NCI-H345 treated with DMSO at 0.1 percent for 48 hours (cell line): ENCODE measurements around the gene AFDN.

Source experiments
- DNase-seq: peaks from one replicate; lab custom pipeline; 2025; ENCODE audit not compliant: unreplicated experiment; lab: John Stamatoyannopoulos, UW

AFDN gene

GRCh38 chr6:167944130-167944529 is 117.4 kb downstream of the AFDN start:
- DNase-seq, result no peak

GRCh38 chr6:167946007-167946406 is 119.3 kb downstream of the AFDN start:
- DNase-seq, result no peak

GRCh38 chr6:167946604-167947003 is 119.9 kb downstream of the AFDN start:
- no peak for DNase-seq

- no peak for DNase-seq
These were observed 121.0 kb downstream of the AFDN start for GRCh38 chr6:167947716-167948115.

GRCh38 chr6:167948716-167949115 is 122.0 kb downstream of the AFDN start:
- DNase-seq, result no peak

DNA sequence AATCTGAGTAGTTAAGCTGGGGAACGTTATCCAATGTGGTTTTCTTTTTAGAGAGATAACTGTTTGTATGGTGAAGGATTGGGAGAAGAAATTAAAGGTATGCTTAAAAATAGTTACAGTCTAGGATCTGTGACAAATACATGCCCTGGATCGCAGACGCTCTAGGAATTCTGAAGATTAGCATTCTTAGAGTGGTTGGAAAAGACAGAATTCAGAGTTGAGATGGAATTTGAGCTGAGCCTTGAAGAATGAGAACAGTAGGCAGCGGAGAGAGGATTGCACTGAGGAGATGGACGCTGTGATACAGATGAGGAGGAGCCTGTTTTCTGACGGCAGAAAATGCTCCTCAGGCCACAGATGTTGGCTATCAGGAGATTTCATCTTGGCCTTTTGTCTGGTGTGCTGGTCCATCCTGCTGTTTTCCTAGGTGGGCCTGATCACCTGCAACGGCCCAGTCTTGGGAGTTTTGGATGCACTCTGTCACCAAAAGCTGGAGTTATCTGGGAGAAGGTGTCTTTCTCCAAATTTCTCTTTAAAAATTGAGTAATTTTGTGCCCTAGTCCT is 122.5 kb downstream of the AFDN start:
- DNase-seq, result no peak

GRCh38 chr6:167951781-167952511 is 125.2 kb downstream of the AFDN start:
- no peak for DNase-seq

DNA sequence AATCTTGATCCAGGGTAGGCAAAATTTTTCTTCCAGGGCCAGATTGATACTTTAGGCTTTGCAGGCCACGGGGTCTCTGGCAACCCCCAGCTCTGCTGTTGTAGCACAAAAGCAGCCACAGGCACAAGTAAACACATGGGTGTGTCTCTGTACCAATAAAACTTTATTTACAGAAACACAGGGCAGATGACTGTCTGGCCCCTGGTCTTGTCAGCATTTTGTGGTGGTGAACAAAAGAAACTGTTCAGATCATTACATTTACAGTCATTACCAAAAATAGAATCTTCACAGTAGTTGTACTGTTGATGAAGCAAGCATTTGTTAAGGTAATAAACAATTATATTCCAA is 125.8 kb downstream of the AFDN start:
- no peak for DNase-seq

DNA sequence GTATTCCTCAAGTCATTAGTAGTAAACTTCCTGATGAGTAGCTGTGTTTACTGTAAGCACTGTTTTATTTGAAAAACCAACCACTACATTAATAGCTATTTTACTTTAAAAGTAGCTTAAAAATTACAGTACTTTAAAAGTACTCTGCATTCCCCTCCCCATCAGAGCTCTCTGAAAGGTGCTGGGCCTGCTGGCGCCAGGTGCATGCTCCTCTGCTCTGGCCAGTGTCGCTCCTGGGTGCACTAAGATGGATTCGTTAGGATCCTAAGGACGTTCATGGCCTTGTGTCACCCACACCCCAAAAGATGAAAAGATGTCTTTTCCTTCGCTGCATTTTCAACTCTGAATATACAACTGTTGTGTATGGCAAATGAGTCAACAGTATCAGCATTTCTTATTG is 126.8 kb downstream of the AFDN start:
- DNase-seq, result no peak

DNA sequence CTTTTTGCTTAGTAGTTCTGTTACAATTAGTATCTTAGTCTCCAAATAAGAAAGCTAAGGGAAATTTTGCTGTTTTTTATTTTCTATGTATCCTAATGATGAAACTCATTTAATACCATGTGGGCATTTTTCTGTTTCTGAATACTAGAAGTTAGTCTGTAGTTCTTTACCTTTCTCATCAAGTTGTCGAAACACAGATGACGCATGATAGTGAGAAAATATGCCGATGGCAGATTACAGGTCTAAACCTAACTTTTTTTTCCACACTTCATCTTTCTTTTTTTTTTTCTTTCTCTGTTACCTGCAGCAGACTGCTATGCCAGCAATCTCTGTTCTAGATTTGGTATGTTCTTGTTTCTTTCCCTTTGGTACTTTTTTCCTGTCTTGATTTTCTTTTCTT is 127.4 kb downstream of the AFDN start:
- no peak for DNase-seq

GRCh38 chr6:167956491-167956890 is 129.8 kb downstream of the AFDN start:
- no peak for DNase-seq

DNA sequence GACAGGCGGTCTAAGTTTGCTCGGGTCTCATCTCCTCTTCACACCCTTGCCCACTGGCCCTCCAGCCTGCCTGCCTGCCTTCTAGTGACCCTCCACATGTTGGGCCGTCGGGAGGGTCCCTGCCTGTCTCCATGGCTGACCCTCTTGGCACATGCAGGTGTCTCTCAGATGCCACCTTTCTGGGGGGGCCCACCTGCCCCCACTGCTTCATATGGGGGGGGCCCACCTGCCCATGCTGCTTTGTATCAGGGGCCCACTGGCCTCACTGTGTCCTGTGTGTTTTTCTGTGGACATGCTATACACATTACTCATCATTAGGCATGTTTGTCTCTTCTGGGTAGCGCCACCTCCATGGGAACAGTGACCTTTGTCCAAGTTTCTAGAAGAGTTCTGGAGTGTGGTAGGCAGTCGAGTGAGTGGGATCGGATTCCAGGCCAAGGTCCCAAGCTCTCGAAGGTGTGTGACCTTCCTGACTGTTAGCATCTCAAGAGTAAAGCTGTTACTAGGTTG is 130.3 kb downstream of the AFDN start:
- DNase-seq, result no peak

DNA sequence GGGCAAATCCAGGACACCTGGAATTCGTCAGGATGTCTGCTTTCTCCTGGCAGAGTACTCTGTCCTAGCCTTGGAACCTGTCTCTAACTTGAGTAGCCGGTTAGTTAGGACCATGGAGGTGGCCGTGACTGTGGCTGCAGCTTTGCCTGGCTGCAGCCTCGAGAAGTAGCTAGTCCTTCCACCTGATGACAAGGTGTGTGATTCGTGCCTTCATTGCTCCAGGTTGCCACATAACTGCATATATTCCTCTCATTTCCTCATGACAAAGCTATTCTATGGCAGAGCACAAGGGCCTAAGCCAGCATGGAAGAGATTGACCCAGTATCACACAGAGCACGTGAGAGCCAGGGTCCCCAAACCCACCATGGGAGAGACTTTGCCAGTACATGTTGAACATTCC is 130.9 kb downstream of the AFDN start:
- no peak for DNase-seq

DNA sequence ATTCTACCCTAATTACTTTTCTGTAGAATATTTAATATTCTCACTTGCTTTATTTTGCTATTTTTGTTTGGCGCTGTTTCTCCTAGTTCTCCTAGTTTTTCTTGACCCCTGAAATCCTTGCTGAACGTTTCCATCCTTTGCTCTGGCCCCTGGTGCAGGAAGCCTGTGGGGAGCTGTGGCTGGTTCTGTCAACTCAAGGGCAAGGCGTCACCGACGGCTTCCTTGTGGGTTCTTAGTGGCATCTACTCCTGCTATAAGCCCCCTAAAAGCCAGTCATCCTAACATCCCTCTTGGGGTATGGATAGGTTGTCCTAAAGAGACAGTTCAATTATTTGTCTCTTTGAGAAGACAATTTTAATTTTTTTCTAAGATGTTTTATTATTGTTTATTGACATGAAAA is 133.9 kb downstream of the AFDN start:
- DNase-seq, result no peak

DNA sequence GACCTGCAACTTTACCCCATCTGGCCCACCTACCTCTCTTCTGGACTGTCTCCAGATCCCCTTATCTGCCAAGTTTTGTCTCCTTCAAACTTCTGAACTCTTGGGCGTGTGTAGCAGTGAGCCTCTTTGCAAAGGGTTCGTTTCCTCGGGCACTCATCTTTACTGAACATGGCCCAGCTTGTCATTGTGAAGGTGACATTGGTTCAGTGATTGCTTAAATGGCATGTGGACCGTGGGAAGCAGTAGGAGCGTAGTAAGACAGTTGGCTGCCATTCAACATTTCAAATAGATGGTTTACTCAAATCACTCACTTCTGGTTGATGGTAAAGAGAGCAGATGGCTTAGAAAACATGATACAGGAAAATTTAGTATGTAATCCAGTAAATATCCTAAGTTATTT is 136.0 kb downstream of the AFDN start:
- DNase-seq, result no peak

GRCh38 chr6:167963589-167964057 is 136.9 kb downstream of the AFDN start:
- no peak for DNase-seq

DNA sequence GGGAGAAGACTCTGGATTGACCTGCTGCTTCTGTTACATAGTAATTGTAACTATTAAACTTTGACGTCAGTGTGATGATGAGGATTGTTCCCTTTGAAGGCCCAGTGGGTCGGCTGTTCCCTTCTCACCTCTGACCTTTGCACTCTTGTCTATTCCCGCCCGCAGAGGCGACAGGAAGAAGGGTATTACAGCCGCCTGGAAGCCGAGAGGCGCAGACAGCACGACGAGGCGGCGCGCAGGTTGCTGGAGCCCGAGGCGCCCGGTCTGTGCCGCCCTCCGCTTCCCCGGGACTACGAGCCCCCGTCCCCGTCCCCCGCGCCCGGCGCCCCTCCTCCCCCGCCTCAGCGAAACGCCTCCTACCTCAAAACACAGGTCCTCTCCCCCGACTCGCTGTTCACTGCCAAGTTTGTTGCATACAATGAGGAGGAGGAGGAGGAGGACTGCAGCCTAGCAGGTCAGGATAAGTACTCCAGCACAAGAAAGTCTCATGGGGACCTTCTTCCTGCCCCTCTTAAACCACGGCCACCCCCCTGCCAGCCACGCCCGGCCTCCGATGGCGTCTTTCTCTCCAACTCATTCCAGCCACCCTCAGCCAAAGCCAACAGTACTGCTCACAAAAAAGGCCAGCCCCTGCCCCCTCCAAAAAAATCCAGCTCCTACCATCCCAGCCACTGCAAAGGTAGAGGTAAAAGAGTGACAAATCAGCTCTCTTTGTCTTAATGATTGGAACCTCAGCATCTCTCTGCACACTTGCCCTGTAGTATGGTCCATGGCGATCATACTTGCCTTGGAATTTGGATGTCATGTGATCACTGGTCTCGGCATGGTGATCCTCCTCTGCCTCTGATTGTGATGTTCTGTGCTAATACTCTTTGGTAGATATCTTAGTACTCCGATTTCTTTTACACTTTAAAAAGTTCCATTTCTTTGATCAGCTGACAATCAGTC is 139.2 kb downstream of the AFDN start:
- no peak for DNase-seq

DNA sequence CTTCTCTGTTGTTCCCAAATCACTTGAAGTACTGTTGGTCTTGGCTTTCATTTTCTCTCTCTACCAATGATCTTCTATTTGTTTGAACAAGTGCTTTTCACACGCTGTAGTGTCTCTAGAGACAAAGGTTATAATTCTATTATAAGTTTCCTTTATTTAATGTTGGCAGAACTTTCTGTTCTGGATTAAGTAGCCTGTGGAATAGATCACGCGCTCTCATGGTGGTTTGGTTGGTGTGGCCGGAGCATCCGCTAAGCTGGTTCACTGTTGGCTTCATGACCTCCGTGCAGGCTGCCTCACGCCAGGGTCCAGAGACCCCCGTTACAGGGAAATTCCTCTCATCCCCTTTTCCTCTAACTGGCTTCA is 139.8 kb downstream of the AFDN start:
- no peak for DNase-seq

GRCh38 chr6:167968091-167968490 is 141.4 kb downstream of the AFDN start:
- no peak for DNase-seq

DNA sequence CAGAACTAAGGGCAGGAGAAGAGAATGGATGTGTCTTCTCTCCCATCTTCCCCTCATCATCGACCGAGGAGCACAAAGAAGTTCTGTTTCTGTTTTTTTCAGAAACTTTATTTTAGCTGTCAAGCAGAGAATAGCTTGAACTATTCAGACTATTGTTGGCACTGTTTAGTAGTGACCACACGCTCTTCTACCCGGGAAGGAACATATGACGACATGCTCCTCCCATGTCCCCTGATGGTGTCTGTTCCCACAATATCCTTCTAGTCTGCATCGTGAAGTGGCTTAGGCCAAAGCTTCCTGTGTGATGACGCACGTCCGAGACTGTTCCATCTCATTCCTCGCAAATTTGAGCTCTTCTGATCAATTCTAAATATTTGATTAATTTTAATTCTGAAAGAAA is 143.5 kb downstream of the AFDN start:
- DNase-seq, result no peak

GRCh38 chr6:167972193-167972592 is 145.5 kb downstream of the AFDN start:
- DNase-seq, result no peak
